ENCODE results near the gene ATP6AP1. TPM values are rescaled to one million over a fixed set of nuclear protein-coding genes. Genes with fewer than 3 reads are reported as not detected.

The ATP6AP1 gene
- total RNA-seq, 1 experiment from 2014 or later, result 221 TPM

GRCh38 chrX:154420402-154420756 lies 8.1 kb upstream of the ATP6AP1 start:
- Histone ChIP-seq H3K27me3 (ENCODE audit: control insufficient read depth, insufficient read depth, low read length) (no peaks in the 10 kb centered on the region), H3K9me3 (ENCODE audit: control insufficient read depth, insufficient read depth, low read depth, low read length) (no peaks in the 10 kb centered on the region), H3K27ac (ENCODE audit: low read length) (no peak overlapping the region), H3K4me3 (ENCODE audit: low read depth in 2 of 2, low read length in 2 of 2) (no peak overlapping the region), H3K36me3 (ENCODE audit: control insufficient read depth, insufficient read depth, low read length) (no peaks in the 10 kb centered on the region), H3K4me1 (ENCODE audit: control insufficient read depth, insufficient read depth, low read length) (no peaks in the 10 kb centered on the region)
- no peak for TF ChIP-seq TCF7L2 (IDR thresholded peaks at IDR 0.05; ENCODE audit: low read depth, low read length)
- TF ChIP-seq CTCF (IDR thresholded peaks at IDR 0.05), result no peak
- intact Hi-C loops (cut with micrococcal nuclease; ENCODE audit: unreplicated experiment), result no loop called here
- CTCF ChIA-PET, result no interaction called here
- POLR2A ChIA-PET, result no interaction called here
- no TSS peak for BruUV-seq (replicated peaks)
- ATAC-seq, result peak; percentile 34; the same call in 1 of the 2 replicates
- in situ Hi-C loops (cut with HindIII; ENCODE audit: low pct_unique_long_range_greater_than_20kb, low sequenced_read_pairs), result no loop called here
- no peak for DNase-seq (ENCODE audit: low read depth, low spot score)

GRCh38 chrX:154426916-154427770 lies 1.3 kb upstream of the ATP6AP1 start:
- intact Hi-C loops (cut with micrococcal nuclease; ENCODE audit: unreplicated experiment) (no loop called here), in situ Hi-C loops (cut with HindIII; ENCODE audit: low pct_unique_long_range_greater_than_20kb, low sequenced_read_pairs) (no loop called here)
- Histone ChIP-seq H3K36me3 (ENCODE audit: control insufficient read depth, insufficient read depth, low read length) (peaks cover 6% of the 10 kb centered on the region), H3K4me3 (ENCODE audit: low read depth in 2 of 2, low read length in 2 of 2) (peak overlapping the region; percentile 67 to 68), H3K27ac (ENCODE audit: low read length) (peak overlapping the region; percentile 91), H3K9me3 (ENCODE audit: control insufficient read depth, insufficient read depth, low read depth, low read length) (no peaks in the 10 kb centered on the region), H3K27me3 (ENCODE audit: control insufficient read depth, insufficient read depth, low read length) (no peaks in the 10 kb centered on the region), H3K4me1 (ENCODE audit: control insufficient read depth, insufficient read depth, low read length) (peaks cover 26% of the 10 kb centered on the region)
- TF ChIP-seq SIN3A (IDR thresholded peaks at IDR 0.05; ENCODE audit: borderline replicate concordance, insufficient read depth, low read depth, low read length), result no peak
- TF ChIP-seq CTCF (IDR thresholded peaks at IDR 0.05), result no peak
- no peak for TF ChIP-seq POLR2AphosphoS5 (IDR thresholded peaks at IDR 0.05; ENCODE audit: low read depth, low read length)
- no peak for TF ChIP-seq TCF7L2 (IDR thresholded peaks at IDR 0.05; ENCODE audit: low read depth, low read length)
- no peak for TF ChIP-seq REST (IDR thresholded peaks at IDR 0.05; ENCODE audit: insufficient read depth in 1 of 2, low read depth in 2 of 2, low read length in 1 of 2)
- no peak for DNase-seq (ENCODE audit: low read depth, low spot score)
- POLR2A ChIA-PET, result interaction anchor here (0.6 kb wide), 1 partner anchor 50 kb away, joined by 14 read pairs; no protein-coding TSS in a partner anchor
- no peak for ATAC-seq
- no TSS peak for BruUV-seq (replicated peaks)
- CTCF ChIA-PET, result interaction anchor here (0.6 kb wide), 1 partner anchor 37 kb away, joined by 3 read pairs; no protein-coding TSS in a partner anchor
